CD4-positive, alpha-beta T cell treated with Interleukin-2 at 100 ng/mL for 4 hours (primary cell): ENCODE measurements around the gene DYSF.
"Not testable (repeated sequence)": the region's sequence is repeated elsewhere in the genome, so short reads cannot be mapped to it uniquely, and the experiment has no call there.

Source experiments
- DNase-seq: peaks from one replicate; pipeline ENCODE4 v3.0.0-alpha.2; 2020; ENCODE audit warnings: low spot score

DYSF gene

GRCh38 chr2:71658256-71658655, 204.9 kb downstream of the DYSF start:
- DNase-seq: not testable (repeated sequence)

GRCh38 chr2:71658771-71659170, 205.4 kb downstream of the DYSF start:
- DNase-seq: no peak

- DNase-seq: no peak
Observed at GRCh38 chr2:71659868-71660518, 206.6 kb downstream of the DYSF start.

GRCh38 chr2:71661782-71662181, 208.4 kb downstream of the DYSF start:
- DNase-seq: no peak

- DNase-seq: no peak
Observed at GRCh38 chr2:71662665-71663394, 209.5 kb downstream of the DYSF start.

GRCh38 chr2:71664161-71664560, 210.8 kb downstream of the DYSF start:
- DNase-seq: no peak

GRCh38 chr2:71665168-71666093, 212.1 kb downstream of the DYSF start:
- no peak for DNase-seq

GRCh38 chr2:71666094-71666474, 212.7 kb downstream of the DYSF start:
- DNase-seq: no peak

- no peak for DNase-seq
Observed at GRCh38 chr2:71667256-71668182, 214.2 kb downstream of the DYSF start.

GRCh38 chr2:71668326-71669057, 215.1 kb downstream of the DYSF start:
- no peak for DNase-seq

- no peak for DNase-seq
Observed at GRCh38 chr2:71669058-71669456, 215.7 kb downstream of the DYSF start.

- DNase-seq: no peak
Observed at GRCh38 chr2:71669628-71670429, 216.5 kb downstream of the DYSF start.

GRCh38 chr2:71670430-71670795, 217.1 kb downstream of the DYSF start:
- DNase-seq: no peak

- no peak for DNase-seq
Observed at GRCh38 chr2:71671203-71671854, 218.0 kb downstream of the DYSF start.

- no peak for DNase-seq
Observed at GRCh38 chr2:71671895-71672825, 218.8 kb downstream of the DYSF start.

GRCh38 chr2:71672826-71673795, 219.8 kb downstream of the DYSF start:
- DNase-seq: no peak

GRCh38 chr2:71674158-71674851, 220.9 kb downstream of the DYSF start:
- DNase-seq: no peak
